OCI-M1 (cell line): ENCODE results near the gene ROBO1.
A peak's percentile ranks its signal among the peaks of the same experiment; 100 is the strongest.

Experiments
- DNase-seq: peaks from one replicate; lab custom pipeline; 2025; lab: John Stamatoyannopoulos, UW

Gene ROBO1

DNA sequence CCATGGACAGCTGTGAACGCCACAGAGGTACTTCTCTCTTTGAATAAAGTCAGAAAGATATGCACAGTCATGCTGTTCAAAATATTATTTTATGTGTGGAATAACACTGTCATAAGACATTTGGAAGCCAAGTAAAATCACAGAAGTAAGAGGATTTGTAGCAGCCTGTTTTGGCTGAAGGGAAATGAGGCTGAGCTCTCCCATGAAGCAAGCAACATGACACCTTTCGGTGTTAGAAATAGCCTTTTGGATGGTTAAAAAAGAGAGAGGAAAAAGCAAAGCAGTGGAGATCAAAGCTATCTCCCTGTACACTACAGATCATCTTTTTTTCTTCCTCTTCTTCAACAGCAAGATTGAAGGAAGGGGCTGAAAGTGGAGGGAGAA lies 755.3 kb downstream of the ROBO1 start:
- DNase-seq = no peak

DNA sequence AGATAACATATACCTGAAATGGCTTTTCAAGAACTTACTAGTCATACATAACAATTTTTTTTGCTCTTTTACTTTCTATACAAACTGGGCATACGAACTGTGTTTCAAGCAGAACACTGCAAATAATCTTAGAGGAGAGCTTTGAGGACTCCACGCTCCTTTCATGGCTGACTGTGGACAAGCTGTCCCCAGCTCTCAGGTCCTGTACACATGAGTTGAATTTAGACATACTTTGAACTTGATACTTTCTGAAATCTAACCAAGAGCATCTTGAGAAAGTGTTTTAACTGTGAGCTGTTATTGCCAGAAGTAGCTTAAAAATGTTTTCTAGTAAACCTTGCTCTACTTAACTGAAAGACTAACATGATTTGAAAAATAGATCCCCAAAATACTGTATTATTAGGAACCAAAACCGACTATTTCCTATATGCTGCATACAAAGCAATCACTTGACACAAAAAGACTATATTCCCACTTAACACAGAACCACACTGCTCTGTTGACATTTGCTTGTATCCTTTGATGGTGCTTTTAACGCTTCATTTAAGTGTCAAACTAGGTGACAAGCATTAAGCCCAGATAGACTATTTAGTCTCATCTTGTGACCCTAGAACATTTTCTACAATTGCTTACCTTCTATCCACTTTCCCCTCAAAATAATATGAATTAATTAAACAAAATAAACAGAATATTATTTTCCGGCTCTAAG lies 755.8 kb downstream of the ROBO1 start:
- DNase-seq = no peak

DNA sequence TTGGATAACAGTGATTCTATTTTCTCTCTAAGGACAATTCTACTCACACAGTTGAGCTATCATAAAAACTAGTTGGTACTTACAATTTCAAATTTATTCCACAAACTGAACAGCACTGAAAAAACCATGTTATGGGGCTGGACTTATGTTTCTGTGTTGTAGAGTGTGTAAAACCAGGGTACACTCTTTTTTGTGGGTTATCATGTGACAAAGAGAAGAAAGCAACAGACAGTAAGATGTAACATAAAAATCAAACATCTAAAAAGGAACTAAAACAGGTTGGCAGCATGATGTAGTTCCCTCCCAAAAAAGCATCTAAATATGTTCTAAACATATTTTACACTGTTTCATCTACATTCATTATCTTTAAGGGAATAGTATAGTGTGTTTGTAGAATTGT lies 757.9 kb downstream of the ROBO1 start:
- DNase-seq = no peak

DNA sequence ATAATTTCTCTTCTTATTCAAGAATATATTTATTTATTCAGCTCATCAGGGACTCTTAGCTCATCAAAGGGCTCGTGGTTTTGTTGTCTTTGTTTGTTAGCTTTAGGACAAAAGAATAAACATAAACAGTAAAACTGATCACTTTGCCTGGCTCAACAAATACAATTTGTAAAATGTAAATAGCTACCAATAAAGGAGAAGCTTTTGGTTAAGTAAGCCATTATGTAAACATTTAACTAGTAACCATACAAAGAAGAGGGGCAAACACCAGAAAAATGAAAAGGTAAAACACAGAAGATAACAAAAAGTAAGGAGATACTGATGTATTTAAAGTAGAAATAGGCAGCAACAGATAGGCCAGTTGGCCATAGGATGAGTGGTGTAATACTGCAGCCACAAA lies 761.7 kb downstream of the ROBO1 start:
- no peak for DNase-seq

DNA sequence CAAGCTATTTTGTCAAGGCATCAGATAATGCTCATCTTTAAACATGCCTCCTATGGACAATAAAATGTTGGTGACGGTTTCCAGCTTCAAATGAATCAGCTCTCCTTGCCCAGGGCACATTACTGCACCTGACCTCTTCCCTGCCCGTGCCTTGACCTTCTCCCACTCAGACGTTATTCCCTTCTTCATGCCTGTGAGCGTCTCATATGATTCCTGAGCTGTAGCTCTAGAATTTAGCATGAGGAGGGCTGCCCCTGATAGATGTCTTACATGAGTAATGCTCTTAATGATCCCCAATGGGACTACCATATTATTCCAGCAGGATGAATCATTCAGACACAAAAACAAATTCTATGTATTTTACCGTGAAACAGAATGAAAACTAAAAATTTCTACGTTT lies 762.7 kb downstream of the ROBO1 start:
- DNase-seq = no peak

DNA sequence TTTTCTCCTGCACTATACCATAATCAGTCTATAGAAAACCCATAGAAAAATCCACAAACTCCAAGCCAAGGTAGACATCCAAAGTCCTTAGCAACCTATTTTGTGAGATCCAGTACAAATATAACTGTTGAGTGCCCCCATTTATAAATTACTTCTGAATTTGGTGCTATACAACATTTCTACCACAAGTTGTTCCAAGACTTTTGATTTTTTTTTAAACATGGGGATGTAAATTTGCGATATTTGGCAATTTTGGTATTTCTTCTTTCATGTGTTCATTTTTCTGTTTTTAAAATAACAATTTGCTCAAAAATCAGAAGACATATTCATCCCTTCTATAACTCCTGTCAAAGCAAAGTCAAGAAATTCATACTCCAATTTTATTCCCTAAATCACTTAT lies 763.8 kb downstream of the ROBO1 start:
- DNase-seq = no peak

DNA sequence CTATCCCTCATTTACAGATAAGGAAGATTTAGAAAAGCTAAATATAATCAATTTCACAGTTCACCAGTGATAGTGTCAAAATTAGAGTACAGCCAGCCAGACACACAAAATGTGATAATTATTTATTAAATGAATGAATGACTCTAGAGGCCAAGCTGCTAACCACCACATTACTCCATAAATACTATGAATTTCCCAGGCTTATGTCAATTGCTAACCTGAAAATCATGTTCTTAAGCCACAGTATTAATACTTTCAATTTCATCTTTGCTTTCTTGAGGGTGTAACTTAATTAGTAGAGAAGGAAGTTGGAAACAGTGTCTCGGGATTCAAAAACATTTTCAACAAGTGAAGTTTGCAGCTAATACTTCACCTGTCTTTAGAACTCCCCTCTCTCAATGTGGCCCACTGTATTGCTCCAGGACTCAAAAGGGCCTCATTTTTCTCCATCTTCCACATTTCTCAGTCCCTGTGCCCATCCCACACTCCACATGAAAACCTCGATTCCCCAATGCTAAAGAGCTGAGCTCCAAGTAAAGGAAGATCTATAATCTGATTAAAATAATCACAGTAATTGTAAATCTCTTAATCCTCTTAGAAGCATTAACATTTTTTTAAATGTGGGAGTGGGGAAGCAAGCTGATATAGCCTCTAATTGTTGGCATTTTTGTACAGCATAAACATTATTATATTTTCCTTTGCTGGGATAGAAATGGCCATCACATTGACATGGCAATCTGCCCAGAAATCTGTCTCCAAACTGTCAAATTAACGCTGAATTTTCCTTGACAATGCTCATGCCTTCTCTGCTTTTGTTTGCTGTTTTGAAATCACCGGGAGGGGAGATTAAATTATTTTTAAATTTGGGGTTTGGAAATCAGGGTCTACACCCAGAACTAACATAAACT lies 765.1 kb downstream of the ROBO1 start:
- DNase-seq = no peak

DNA sequence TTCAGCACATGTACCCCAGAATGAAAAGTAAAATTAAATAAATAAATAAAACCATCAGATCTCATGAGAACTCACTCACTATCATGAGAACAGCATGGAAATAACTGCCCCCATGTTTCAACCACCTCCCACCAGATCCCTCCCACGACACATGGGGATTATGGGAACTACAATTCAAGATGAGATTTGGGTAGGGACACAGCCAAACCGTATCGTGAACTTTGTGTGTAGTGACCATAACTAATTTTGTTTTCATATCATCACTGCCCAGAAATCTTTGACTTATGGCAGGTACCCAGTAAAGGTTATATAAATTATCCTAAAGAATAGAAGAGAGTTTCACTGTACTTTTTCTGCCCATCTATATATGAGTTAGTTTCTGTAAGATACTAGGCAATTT lies 766.5 kb downstream of the ROBO1 start:
- DNase-seq = no peak

DNA sequence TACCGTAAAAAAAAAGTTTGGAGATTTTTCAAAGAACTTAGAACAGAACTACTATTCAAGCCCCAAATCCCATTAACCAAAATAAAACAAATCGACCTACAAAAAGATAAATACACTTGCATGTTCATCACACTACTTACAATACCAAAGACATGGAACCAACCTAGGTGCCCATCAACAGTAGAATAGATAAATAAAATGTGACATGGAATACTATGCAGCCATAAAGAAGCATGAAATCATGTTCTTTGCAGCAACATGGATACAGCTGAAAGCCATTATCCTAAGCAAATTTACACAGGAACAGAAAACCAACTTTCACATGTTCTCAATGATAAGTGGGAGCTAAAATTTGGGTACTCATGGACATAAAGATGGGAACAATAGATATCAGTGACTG lies 768.7 kb downstream of the ROBO1 start:
- DNase-seq = no peak

DNA sequence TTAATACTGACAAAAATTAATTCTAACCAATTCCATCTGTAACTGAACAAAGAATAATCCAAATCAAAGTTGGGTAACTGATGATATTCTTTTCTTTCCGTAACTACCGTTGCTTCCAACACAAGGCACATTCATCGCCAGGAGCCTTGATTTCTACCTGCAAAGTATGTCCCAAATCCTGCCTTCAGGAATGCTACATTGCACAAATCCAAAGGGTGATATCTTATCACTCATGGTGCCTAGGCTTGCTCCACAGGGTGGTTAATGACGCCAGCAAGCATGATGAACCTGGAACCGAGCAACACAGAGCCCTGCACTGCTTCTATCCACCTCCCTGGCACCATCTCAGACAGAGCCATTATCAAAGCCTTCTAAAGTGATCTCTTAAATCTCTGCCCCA lies 772.7 kb downstream of the ROBO1 start:
- no peak for DNase-seq

DNA sequence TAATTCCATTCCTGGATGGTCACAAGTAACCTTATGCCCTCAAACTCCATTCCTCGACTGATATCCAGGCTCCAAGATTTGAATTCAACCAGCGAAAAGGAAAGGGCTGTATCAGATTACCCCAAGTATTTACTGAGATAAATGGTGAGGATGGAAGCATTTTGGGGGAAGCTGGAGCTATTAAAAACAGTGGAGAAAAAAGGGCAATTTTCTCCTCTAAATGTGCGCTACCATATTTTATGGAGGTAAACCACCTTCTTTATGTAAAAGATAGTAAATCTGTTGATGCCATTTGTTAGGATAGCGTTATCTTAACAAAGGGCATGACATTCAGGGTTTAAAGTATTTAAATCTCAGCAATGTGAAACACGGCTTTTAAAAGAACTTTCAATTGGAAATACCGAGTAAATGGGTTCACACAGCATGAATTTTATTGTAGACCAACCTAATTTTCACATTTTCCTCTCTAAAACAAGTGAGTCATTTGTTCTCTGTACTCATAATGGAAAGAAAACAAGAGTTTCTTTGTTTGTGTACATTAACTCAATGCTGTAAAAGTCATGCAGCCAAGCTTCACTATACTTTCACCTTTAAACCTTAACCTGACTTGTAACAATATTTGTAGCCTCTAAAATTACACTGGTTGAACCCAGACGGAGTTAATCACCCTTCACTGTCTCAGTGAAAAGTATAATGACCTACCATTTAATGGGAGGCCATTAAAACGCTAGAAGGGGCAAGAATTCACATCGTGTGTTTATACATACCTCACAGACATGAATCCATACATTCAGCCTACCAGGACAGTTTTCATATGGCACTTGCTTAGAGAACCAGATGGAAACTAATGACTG lies 773.4 kb downstream of the ROBO1 start:
- no peak for DNase-seq

DNA sequence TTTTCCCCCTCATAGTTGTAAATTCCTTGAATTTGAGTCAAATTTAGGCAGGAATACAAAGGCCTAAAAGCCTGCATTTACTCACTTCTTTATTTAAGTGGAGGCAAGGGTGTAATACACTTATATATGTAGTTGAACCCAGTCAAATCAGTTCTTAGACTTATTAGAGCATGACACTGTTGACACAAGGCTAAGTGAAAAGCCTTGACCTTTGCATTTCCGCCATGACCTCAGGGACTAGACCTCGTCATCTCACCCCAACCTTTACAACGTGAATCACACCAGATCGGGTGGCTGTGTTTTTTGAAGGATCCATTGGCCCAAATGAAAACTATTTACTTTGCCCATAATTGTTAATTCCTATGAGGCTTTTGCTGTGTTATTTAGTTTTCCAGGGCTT lies 774.4 kb downstream of the ROBO1 start:
- no peak for DNase-seq

DNA sequence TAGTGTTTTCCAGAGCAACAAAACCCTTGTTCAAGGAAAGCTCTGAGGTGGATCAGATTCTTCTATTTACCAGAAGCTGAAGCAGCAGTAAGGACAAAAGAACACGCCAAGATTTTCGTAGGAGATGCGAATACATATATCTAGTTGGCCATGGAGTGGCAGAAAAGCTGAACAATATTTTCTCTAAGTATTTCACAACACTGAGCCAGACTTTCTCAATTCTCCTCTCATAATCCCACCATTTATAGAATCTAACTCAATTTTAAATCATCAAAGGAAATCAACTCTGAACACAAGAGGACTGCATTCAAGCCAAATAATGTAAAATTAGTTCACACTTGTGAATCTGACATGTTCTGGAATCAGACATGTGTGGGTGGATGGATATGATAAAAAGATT lies 775.0 kb downstream of the ROBO1 start:
- no peak for DNase-seq

DNA sequence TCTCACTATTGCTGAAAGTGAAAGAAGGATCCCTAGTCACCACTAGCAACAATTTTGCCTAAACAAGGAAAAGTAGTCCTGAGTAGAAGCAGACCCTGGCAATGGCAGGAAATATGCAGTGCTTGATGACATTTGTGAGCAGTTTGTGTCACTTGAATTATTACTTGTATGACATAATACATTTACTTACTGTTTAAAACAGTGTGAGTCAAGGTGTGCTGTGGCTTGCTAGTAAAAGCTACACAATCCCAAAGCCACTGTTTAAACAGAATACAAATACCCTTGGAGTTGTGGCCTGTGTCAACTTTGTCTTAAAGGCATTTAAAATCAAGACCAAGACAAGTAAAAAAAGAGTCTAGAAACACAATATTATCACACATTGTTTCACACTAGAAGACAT lies 775.4 kb downstream of the ROBO1 start:
- DNase-seq = no peak

DNA sequence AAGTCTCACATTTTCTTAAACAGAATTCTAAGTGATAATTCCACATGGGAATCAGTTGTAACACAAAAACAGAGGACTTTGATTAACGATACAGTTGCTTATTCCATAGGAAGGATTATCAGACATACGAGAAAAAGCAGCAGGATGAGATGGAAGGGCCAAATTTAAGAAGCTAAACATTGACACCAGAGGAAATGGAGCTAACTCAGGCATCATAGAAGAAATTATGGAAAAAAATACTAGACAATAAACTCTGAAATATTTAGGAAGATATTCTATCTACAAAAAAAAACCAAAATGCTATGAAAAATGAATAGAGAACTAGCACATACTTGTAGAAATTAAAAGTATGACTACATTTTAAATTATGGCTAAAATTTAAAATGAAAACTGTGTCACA lies 776.1 kb downstream of the ROBO1 start:
- DNase-seq = no peak

DNA sequence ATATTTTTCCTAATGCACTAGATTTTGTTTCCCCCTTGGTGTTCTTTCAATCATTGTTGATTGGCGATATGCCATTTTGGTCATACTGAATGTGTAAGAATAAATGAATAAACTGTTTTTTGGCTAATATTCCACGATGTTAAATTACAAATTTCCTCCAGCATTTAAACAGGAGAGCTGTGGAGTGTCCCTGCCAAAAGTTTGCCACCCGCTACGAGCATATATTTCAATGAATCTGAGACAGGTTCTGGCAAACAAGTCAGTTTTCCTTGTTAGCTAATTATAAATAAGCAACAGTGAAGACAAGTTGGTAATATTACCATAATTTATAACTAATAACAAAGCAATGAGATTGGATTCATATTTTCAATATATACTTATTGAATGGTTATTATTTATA lies 777.6 kb downstream of the ROBO1 start:
- DNase-seq = no peak

DNA sequence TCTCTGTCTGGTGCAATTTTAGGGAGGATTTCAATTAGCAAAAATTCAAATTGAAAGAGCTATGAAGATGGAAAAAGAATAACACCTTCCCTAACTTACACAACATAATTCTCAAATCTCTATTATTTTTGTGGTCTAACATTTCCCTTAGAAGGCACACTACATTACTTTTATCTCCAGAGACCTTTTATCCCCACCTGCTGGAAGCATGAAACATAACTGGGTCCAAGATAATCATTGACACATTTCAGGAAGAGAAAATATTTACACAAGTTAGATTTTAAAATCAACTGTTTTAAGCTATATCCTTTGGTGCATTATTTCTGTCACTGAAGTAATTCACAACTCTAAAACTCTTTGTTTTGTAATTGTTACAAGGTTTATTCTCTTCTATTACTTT lies 779.5 kb downstream of the ROBO1 start:
- peak; percentile 41 for DNase-seq

DNA sequence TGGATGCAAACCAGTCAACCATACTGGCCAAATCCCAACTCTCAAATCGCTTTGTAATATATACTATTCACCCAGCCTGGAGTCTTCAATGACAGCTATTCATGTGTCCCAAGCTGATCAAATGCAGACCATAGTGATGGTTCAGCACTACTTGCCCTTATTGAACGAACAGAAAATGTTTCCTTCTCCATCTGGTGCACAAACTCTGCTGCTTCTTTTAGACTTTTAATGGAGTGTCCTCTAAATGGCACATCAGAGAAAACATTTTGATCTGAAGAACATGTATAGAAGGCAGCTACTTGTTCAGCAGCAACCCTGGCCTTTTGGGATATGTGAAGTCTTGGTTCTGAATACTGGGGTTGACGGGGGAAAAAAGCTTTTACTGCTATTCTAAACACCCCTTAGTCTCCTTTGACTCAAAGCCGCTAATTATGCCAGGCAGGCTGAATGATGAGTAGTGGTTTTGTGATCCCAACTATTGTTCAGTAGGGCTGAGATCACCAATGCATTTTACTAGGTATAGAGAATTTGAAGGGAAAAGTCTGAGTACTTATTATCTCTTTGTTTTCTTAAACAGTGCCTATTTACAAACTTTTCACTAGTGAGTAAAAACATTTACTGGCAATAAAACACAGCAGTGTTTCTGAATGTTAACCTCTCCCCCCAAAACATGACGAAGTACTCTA lies 781.2 kb downstream of the ROBO1 start:
- no peak for DNase-seq

DNA sequence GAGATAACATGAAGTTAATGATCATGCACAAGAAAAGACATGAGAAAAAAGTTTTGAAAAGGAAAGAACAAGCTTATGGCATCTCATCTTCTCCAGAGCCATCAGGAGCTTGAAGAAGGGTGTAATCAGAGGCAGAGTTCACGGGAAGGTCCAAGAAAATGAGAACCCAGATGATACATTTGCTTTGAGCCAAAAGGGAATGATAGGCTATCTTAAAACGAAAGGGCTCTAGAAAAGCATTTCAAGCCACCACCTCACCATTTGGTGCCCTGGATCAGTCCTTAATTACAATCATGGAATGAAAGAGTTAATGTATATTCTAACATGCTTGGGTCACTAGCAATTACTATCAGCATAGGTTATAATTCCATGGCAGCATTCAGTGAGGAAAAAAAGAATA lies 781.8 kb downstream of the ROBO1 start:
- no peak for DNase-seq

DNA sequence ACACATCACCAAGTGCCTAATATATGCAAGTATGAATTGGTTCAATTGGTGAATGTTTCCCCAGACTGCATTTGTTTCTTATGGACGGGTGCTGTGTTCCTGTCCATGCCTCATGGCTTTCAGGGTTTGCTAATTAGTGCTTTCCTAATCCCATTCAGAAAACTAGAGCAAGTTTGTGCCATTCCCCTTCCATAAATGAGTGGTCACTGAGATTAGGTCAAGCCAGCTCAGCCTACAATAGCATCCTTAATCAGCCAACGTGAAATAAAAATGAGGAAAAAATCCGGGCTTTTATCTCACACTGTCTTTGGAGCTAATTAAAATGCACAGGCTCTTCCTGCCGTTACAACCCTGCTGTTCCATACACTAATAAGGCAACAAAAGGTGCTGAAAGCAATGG lies 788.8 kb downstream of the ROBO1 start:
- DNase-seq = no peak

DNA sequence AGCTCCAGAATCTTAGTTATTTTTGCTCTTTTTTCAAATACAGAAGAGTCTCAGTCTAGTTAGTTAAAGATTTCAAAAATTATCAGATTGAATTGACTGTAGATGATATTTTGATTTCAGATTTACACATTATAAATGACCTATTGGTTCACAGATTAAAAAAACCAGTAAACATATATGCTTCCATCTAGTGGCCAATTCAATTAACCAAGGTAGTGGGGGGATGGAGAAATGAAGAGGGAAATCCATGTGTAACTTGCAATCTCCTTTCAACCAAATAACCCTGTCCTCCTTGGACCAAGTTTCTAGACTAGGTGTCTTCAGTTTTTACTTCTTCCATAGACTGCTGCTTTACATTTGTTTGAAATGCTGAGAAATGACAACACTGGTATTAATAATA lies 789.8 kb downstream of the ROBO1 start:
- DNase-seq = peak; percentile 32

DNA sequence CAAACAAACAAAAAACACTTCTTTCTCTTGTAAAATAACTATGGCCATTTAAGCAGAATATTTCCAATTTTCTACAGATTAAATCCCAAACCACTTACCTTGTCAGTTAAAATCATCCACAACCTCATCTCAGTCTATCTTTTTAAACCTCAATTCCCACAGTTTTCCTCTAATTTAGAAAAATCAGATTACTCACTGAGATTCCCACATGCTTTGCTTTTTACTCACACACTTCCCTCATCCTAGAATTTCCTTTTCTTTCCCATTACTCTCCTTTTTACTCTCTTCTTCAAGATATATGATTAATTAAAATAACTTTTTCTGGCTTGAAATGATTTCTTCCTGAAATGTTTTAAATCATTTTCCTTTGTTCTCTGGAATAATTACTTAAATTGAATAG lies 790.7 kb downstream of the ROBO1 start:
- DNase-seq = no peak
